NCI-H2029 (cell line): Measurements from ENCODE around the gene ARMC3.
"Not testable (repeated sequence)": the region's sequence is repeated elsewhere in the genome, so short reads cannot be mapped to it uniquely, and the experiment has no call there.

Source experiments
- DNase-seq: peaks from one replicate; lab custom pipeline; 2025; lab: John Stamatoyannopoulos, UW

ARMC3 gene

DNA sequence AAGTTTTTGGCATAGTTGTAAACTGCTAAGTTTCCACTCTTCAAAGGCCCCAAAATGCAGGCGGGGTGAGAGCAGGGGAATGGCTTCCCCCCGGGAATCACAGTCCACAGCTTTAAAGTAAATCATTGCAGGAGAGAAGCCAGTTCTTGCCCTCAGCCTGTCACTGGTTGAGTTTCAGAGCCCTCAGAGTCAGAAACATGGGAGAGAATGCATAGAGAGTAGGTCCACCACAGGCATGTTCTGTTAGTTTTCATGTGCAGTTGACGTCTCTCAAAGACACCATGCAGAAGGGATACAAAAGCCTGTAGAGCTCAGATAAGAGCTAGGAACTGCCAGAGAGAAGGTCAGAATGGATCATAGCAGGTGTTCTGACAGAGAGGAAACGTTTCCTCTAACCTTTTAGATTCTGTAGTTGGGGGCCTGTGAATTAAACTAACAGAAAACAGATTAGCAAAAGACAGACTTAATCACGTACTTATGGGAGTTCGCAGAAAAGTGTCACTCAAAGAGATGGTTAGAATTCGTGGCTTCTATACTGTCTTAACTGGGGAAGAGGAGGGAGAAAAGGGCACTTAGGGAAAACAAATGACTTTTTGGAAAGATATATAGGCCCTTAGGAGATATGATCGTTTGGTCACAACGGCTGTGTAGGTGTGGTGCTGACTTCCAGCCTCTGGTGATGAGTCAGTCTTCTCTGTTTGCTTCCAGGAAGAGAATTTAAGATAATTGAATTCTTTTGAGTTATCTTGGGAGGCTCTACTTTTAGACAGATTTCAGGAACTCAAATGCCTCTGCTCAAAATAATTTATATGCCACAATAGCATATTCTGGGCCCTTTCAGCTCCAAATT is 119.6 kb downstream of the ARMC3 start:
- DNase-seq, result no peak

- no peak for DNase-seq
Observed at GRCh38 chr10:23048191-23048590, 120.3 kb downstream of the ARMC3 start.

DNA sequence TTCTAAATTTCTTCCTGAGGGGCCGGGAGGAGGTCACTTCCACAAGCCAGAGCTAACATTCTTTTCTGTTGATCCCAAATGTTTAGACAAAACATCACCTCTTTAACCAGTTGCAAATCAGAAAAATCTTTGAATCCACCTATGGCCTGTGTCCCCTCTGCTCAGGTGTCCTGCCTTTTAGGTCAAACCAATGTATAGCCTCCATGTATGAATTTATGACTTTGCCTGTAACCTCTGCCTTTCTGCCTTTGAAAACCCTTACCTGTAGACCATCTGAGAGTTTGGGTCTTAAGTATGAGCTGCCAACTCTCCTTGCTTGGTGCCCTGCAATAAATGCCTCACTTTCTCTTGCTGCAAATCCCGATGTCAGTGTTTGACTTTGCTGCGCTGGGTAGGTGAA is 123.4 kb downstream of the ARMC3 start:
- DNase-seq, result no peak

GRCh38 chr10:23051855-23052331 is 124.0 kb downstream of the ARMC3 start:
- no peak for DNase-seq

GRCh38 chr10:23053036-23053435 is 125.2 kb downstream of the ARMC3 start:
- DNase-seq, result peak; percentile 5

DNA sequence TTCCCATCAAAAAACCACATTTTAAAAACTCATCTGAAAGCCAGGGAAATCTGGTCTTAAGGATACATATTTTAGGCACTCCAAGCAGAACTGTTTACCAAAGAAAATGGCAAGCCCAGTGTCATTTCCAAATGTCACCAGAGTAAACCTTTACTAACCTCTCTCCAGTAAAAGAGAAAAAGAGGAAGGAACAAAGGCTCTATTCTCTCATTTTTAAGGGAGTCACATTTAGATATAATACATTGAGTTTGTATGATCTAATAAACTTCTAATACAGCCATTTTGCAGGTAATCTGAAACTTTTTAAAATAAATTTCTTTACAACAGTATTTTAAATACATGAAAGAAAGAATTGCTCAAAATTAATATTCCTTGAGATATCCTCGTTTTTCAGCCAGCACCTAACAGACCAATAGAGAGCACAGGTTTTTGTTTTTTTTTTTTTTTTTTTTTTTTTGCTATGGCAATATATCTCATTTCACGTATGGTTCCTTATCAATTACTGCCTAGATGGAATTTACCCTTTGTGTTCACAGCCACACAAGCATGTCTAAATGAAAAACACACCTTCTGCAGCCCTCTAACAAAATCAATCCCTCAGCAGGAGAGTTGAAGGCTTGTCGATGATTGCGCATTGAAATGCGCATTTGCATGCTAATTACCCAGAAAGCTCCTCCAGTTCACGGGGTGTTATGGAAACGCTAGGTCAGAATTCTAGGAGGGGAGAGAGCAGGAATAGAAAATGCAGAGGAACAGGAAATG is 127.8 kb downstream of the ARMC3 start:
- no peak for DNase-seq

DNA sequence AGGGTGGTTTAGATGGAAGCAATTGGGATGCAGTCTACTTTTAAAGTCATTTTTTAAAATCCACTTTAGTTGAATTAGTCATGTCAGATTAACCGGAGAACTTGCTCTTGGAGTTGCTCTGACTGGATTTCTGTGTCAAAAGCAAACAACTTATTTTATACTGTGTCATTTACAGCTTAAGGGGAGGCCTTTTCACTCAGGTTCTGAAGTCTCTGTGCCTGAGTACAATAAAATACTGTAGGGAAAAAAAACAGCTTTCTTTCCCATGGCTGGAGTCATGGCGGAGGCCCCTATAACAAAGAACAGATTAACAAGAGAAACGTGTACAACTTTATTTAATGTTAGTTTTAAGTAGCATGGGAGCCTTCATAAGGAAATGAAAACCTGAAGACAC is 128.3 kb downstream of the ARMC3 start:
- no peak for DNase-seq

GRCh38 chr10:23058366-23058765 is 130.5 kb downstream of the ARMC3 start:
- DNase-seq, result no peak

- DNase-seq, result no peak
Observed at GRCh38 chr10:23060918-23061317, 133.1 kb downstream of the ARMC3 start.

DNA sequence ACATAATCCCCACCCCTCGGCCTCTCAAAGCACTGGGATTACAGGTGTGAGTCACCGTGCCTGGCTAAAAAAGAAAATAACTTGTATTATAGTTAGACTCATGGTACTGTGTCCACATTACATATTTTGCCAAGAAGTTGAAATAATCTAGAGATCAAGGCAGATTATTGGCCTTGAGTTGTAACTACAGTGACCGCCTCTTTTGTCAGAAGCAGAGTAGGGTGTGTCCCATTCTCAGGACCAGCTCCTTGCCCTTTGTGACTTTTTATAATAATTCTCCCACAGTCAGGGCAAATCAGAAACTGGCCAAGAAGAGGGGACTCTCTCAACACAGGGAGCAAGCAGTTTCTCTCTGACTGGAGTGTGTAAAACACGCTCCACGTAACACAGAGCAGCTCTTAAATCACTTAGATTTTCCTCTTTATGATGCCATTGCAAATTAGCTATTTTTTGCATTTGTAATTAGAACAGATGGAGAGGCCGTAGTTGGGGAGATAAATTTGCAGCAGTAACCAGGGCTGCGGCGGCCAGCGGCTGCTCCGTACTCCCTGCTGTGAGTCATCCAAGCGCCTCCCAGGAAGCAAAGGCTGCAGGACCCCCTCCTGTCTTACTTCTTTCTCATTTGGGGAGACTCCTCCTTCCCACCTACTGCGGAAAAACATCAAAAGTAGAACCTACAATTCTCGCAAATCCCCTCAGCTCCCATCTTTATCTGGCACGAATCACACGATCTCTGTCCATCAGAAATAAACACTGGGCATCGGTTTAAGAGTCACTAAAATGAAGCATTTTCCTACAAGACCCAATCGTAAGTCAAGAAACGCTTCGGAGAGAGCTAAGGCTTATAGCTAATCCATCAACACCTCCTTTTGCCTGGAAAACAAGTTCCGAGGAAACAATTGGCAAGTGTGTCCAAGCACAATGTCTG is 135.5 kb downstream of the ARMC3 start:
- no peak for DNase-seq

- DNase-seq, result no peak
Observed at GRCh38 chr10:23063973-23064812, 136.3 kb downstream of the ARMC3 start.

- DNase-seq, result not testable (repeated sequence)
Observed at GRCh38 chr10:23064813-23065114, 136.9 kb downstream of the ARMC3 start.

GRCh38 chr10:23065181-23065948 is 137.5 kb downstream of the ARMC3 start:
- DNase-seq, result peak; percentile 32

DNA sequence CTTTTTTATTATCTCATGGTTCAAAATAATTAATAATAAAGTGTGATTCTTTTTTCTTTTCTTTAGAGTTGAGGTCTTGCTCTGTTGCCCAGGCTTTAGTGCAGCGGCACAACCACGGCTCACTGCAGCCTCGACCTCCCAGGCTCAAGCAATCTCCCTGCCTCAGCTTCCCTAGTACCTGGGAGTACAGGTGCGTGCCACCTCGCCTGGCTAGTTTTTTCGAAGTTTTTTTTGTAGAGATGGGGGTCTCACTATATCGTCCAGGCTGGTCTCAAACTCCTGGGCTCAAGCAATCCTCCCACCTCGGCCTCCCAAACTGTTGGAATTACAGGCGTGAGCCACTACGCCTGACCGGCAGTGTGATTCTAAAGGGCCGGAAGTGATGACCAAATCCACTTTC is 139.5 kb downstream of the ARMC3 start:
- no peak for DNase-seq

- DNase-seq, result peak; percentile 45
Observed at GRCh38 chr10:23067939-23068775, 140.3 kb downstream of the ARMC3 start.

GRCh38 chr10:23069019-23069815 is 141.4 kb downstream of the ARMC3 start:
- DNase-seq, result no peak

GRCh38 chr10:23070092-23070912 is 142.4 kb downstream of the ARMC3 start:
- not testable (repeated sequence) for DNase-seq

DNA sequence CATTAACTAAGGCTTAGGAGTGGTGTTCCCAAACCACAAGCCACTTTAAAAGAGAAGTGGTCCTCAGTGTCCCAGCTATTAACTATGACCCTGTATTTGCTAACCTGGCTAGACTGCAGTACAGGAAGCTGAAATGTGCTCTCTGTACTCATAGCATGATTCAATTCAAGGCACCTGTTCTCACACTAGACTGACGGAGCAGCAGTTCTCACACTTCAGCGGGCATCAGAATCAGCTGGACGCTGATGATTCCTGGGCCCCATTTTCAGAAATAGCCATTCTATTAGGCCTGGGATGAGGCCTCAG is 143.0 kb downstream of the ARMC3 start:
- peak; percentile 79 for DNase-seq
